G401.6 (cell line): Measurements from ENCODE around the gene NEUROG2.
"Not testable (repeated sequence)": the region's sequence is repeated elsewhere in the genome, so short reads cannot be mapped to it uniquely, and the experiment has no call there.

ENCODE experiments used
- FAIRE-seq: peaks from 2 replicates; lab custom pipeline; 2012; peaks lifted over from hg19 to GRCh38; lab: Jason Lieb, UNC

NEUROG2 gene

DNA sequence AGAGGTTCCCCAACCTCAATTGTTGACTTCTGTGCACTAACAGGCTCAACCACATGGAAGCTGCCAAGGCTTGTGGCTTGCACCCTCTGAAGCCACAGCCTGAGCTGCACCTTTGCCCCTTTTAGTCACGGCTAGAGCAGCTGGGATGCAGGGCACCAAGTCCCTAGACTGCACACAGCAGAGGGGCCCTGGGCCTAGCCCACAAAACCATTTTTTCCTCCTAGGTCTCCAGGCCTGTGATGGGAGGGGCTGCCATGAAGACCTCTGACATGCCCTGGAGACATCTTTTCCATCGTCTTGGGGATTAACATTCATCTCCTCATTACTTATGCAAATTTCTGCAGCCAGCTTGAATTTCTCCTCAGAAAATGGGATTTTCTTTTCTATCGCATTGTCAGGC lies 25.2 kb downstream of the NEUROG2 start:
- FAIRE-seq, result not testable (repeated sequence)

DNA sequence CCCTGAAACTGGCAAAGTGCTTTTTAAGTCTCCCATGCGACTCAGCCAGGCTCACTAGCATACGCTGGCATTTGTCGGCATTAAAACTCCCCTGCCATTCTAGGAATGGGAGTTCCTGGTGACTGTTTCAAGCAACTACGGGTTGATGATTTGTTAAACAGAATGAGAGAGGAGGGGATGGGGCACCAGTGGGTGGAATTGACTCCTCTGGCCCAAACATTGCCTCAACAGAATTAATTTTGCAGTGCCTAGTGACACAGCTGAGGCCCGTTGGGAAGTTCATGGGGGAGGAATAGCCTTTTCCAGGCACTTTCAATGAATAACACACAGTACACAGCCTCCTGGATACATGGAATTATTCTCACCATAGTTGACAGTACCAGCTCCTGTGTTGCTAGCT lies 30.1 kb downstream of the NEUROG2 start:
- no peak for FAIRE-seq

DNA sequence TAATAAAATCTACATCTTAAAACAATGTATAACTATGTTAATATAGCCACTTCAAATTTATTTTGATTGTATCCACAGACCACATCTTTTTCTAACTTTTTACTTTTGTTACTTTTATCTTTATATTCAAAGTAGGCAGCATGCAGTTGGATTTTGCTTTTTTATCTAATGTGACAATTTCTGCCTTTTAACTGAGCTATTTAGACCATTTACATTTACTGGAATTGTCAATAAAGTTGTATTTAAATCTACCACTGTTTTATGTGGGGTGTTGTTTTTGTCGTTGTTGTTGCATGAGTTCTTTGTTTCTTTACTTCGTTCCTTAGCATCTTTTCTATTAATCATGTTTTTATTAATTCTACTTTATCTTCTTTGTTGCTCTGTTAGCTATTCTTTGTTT lies 42.0 kb downstream of the NEUROG2 start:
- no peak for FAIRE-seq

DNA sequence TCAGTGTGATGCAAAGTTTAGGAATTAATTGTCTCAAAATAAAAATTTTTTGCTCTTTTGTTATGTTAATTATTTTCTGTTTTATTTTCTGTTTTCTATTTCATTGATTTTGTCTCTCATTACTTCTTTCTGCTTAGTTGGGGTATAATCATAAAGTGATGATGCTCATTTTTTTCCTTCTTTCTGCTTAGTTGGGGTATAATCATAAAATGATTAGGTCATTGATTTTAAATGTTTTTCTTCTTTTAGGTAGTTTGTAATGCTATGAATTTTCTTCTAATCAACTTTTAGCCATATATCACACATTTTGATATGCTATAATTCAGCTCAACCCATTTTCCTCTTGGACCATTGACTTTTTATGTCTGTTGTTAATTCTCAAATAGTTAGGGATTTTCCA lies 43.7 kb downstream of the NEUROG2 start:
- FAIRE-seq, result no peak
